ENCODE results near the gene TNC. TPM values are rescaled to one million over a fixed set of nuclear protein-coding genes. Genes with fewer than 3 reads are reported as not detected.

Gene TNC
- total and polyA plus RNA-seq, 10 donors, result 1.7 to 126 (median 47.9) TPM

DNA sequence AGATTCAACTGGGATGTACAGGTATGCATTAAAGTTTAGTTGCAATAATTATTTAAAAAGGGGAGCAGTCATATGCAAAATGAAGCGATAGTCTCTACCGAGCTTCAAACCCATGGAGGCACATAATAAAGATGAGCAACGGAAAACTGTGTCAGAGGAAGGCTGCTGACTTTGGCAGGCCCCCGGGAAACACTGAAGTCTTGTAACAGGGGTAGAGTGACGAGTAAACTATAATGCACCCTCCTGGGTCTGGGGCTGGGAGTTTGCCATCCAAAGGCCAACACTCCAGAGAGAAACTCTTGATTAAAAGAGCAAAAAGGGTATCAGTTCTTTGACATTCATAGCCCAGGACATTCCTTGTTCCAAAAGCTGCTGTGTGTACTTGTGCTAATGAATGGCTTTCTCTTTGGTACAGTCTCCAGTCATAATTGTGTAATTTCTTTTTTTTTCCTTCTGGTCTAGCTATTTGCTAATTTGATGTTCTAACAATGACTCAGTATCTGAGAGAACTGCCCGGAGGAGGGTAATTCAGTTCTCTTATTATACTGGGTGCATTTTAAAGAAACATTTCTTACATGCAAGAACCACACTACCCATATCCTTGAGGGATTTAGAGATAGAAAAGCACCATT is 59.2 kb downstream of the TNC start:
- H3K27ac ChIP-seq, result no peak overlapping the region
- no peak for DNase-seq
- intact Hi-C loops (cut with DNase I; ENCODE audit: low total_unique reads), result no loop called here
- H3K27me3 ChIP-seq (replicated peaks in 1 of 7), result peaks cover 0 to 7% (median 0%) of the 10 kb centered on the region in 7 donors
- WGBS, 5 donors, result 80 to 91% (median 84%) methylated on average over 6 of the region's 6 CpGs
- TF ChIP-seq POLR2AphosphoS5 (IDR thresholded peaks at IDR 0.05), result no peak
- TF ChIP-seq POLR2A (IDR thresholded peaks at IDR 0.05), result no peak
- TF ChIP-seq, protein P1, sequence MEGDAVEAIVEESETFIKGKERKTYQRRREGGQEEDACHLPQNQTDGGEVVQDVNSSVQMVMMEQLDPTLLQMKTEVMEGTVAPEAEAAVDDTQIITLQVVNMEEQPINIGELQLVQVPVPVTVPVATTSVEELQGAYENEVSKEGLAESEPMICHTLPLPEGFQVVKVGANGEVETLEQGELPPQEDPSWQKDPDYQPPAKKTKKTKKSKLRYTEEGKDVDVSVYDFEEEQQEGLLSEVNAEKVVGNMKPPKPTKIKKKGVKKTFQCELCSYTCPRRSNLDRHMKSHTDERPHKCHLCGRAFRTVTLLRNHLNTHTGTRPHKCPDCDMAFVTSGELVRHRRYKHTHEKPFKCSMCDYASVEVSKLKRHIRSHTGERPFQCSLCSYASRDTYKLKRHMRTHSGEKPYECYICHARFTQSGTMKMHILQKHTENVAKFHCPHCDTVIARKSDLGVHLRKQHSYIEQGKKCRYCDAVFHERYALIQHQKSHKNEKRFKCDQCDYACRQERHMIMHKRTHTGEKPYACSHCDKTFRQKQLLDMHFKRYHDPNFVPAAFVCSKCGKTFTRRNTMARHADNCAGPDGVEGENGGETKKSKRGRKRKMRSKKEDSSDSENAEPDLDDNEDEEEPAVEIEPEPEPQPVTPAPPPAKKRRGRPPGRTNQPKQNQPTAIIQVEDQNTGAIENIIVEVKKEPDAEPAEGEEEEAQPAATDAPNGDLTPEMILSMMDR (IDR thresholded peaks at IDR 0.05 in 8 of 11, conservative IDR thresholded peaks at IDR 0.05 in 3 of 11), result no peak
- no peaks in the 10 kb centered on the region for H3K4me1 ChIP-seq
- no peaks in the 10 kb centered on the region for H3K9me3 ChIP-seq
- no peaks in the 10 kb centered on the region for H3K36me3 ChIP-seq
- no peak overlapping the region for H3K4me3 ChIP-seq

DNA sequence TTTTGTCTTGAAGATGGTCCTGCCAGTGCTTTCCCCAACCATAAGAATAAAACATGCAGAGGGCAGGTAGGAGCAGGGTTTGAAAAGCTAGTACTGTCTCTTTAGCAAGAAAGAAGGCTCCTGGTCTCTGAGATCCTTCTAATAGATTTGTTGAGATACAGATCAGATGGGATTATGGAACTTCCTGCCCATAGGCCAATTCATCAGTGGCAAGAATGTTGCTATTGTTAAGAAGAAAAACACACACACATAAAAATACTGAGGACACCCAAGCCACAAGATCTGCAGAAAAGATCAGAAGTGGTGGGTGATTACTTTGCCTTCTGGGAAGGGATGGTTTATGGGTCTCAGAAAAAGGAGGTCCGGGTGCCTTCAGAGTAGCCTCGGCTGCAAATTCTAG is 59.8 kb downstream of the TNC start:
- intact Hi-C loops (cut with DNase I; ENCODE audit: low total_unique reads), result no loop called here
- Histone ChIP-seq H3K4me1 (no peaks in the 10 kb centered on the region), H3K9me3 (no peaks in the 10 kb centered on the region), H3K27ac (no peak overlapping the region), H3K36me3 (no peaks in the 10 kb centered on the region), H3K4me3 (no peak overlapping the region), H3K27me3 (replicated peaks in 1 of 7) (peaks cover 0 to 7% (median 0%) of the 10 kb centered on the region in 7 donors)
- 76 to 91% (median 88%) methylated on average over 2 of the region's 2 CpGs for WGBS, 5 donors
- TF ChIP-seq POLR2AphosphoS5 (IDR thresholded peaks at IDR 0.05), result no peak
- TF ChIP-seq, protein P1 (IDR thresholded peaks at IDR 0.05 in 8 of 11, conservative IDR thresholded peaks at IDR 0.05 in 3 of 11), result no peak
- TF ChIP-seq POLR2A (IDR thresholded peaks at IDR 0.05), result no peak
- no peak for DNase-seq

DNA sequence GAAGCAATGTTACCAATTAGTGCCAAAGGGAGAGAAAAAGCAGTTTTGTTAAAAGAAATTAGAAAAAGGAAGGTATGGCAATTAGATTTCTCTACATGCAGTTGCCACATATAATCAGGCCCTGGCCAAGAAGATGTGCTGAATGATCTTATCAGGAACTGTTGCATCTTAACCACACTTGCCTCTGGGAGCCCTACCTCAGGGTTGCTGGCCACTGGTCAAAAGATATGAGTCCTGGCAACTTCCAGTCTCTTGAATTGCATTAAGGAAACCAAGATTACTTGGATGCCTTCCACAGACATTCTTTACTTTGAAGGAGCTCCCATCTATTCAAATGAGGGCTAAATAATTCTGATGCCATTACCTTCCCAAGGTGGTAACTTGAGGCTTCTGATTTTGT is 60.4 kb downstream of the TNC start:
- no peaks in the 10 kb centered on the region for H3K4me1 ChIP-seq
- H3K9me3 ChIP-seq, result no peaks in the 10 kb centered on the region
- intact Hi-C loops (cut with DNase I; ENCODE audit: low total_unique reads), result no loop called here
- no peak overlapping the region for H3K27ac ChIP-seq
- H3K27me3 ChIP-seq (replicated peaks in 1 of 7), result peaks cover 0 to 10% (median 0%) of the 10 kb centered on the region in 7 donors
- H3K36me3 ChIP-seq, result no peaks in the 10 kb centered on the region
- no peak for TF ChIP-seq POLR2A (IDR thresholded peaks at IDR 0.05)
- no peak for TF ChIP-seq POLR2AphosphoS5 (IDR thresholded peaks at IDR 0.05)
- TF ChIP-seq, protein P1 (IDR thresholded peaks at IDR 0.05 in 8 of 11, conservative IDR thresholded peaks at IDR 0.05 in 3 of 11), result no peak
- no peak overlapping the region for H3K4me3 ChIP-seq
- no peak for DNase-seq

DNA sequence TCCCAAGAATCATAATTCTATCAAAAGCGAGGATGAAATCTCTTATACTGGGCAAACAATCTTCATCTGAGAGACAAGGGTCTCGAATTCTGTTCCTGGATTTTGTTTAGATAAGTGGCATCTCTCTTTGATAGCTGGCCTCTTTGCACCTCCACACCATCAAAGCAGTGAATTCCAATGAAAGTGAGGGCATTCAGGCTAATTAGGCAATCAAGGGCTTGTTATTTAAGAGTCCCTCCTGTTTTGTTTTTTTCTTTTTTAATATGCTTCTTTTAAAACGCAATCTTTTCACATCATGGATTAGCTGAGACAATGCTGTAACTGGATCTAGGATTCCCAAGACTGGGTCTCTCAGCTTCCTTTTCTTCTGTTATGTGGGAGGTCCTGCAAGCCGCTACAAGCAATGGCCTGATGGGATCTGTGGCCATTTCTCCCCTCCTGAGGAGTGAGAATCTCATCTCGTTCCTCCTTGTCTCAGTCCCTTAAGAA is 67.9 kb downstream of the TNC start:
- Histone ChIP-seq H3K27me3 (replicated peaks in 1 of 7) (peaks cover 0 to 10% (median 0%) of the 10 kb centered on the region in 7 donors), H3K27ac (no peak overlapping the region), H3K9me3 (no peaks in the 10 kb centered on the region), H3K4me1 (no peaks in the 10 kb centered on the region), H3K4me3 (no peak overlapping the region), H3K36me3 (no peaks in the 10 kb centered on the region)
- intact Hi-C loops (cut with DNase I; ENCODE audit: low total_unique reads), result no loop called here
- no peak for DNase-seq
- 79 to 90% (median 85%) methylated on average over 5 of the region's 5 CpGs for WGBS, 5 donors
- TF ChIP-seq, protein P1 (IDR thresholded peaks at IDR 0.05 in 8 of 11, conservative IDR thresholded peaks at IDR 0.05 in 3 of 11), result no peak
- TF ChIP-seq POLR2A (IDR thresholded peaks at IDR 0.05), result no peak
- TF ChIP-seq POLR2AphosphoS5 (IDR thresholded peaks at IDR 0.05), result no peak

All from spleen (tissue), 11 donors.